ENCODE measurements around the gene DNAJC19.

DNAJC19 gene

DNA sequence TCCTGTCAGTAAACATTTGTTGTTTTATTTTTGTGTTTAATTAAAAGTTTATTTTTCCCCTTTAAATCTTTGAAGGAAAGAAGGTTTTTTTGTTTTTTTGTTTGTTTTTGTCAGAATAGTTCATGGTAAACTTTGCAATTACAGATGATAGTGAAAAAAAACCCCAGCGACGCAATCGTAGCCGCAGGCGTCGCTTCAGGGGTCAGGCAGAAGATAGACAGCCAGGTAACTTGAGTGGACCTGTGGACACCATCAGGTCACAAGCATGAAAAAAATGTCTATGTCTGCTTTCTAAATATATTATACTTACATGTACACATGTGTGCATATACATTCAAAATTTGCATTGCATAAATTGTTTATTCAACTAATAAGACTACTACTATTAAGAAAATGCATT is 18.6 kb downstream of the DNAJC19 start:
- no peak overlapping the region for H3K27ac ChIP-seq (ENCODE audit: low read depth, low read length)
- no peak overlapping the region for H3K9ac ChIP-seq (ENCODE audit: low read depth in 1 of 2, low read length in 2 of 2)
- H3K36me3 ChIP-seq (ENCODE audit: control insufficient read depth in 1 of 2, insufficient read depth in 2 of 2, low read length in 2 of 2): peaks cover 22 to 46% of the 10 kb centered on the region in 2 donors

DNA sequence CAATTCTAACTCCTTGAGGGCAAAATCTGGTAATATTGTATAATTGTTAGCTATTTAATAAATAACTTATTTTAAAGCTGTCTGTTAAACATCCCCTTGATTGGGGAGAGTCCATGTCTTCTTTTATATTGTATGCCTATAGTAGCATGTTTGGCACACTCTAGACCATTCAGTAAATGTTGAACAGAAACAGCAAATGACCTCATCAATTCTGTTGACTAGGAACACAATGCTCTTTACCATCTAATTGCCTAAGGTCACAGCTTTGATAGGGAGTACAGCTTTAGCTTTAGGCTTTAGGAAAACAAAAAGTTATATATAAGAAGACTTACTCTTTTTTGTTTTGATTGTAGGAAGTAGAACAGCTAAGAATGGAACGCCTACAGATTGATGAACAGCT is 27.0 kb downstream of the DNAJC19 start:
- H3K9ac ChIP-seq (ENCODE audit: low read depth in 1 of 2, low read length in 2 of 2): no peak overlapping the region
- H3K27ac ChIP-seq (ENCODE audit: low read depth, low read length): no peak overlapping the region
- no peaks in the 10 kb centered on the region for H3K27me3 ChIP-seq (ENCODE audit: control insufficient read depth in 1 of 2, insufficient read depth in 2 of 2, low read length in 2 of 2)
- H3K4me3 ChIP-seq (ENCODE audit: low read depth in 1 of 2, low read length in 2 of 2): no peak overlapping the region
- no peaks in the 10 kb centered on the region for H3K9me3 ChIP-seq (ENCODE audit: control insufficient read depth in 1 of 2, low read length in 2 of 2)
- H3K4me1 ChIP-seq (ENCODE audit: control insufficient read depth in 1 of 2, insufficient read depth in 2 of 2, low read length in 2 of 2): no peaks in the 10 kb centered on the region
- H3K36me3 ChIP-seq (ENCODE audit: control insufficient read depth in 1 of 2, insufficient read depth in 2 of 2, low read length in 2 of 2): peaks cover 3 to 39% of the 10 kb centered on the region in 2 donors

More for the DNA sequence above, 18.6 kb downstream of the DNAJC19 start:
- Histone ChIP-seq H3K27me3 (ENCODE audit: control insufficient read depth in 1 of 2, insufficient read depth in 2 of 2, low read length in 2 of 2) (no peaks in the 10 kb centered on the region), H3K9me3 (ENCODE audit: control insufficient read depth in 1 of 2, low read length in 2 of 2) (no peaks in the 10 kb centered on the region), H3K4me1 (ENCODE audit: control insufficient read depth in 1 of 2, insufficient read depth in 2 of 2, low read length in 2 of 2) (no peaks in the 10 kb centered on the region), H3K4me3 (ENCODE audit: low read depth in 1 of 2, low read length in 2 of 2) (no peak overlapping the region)

DNA sequence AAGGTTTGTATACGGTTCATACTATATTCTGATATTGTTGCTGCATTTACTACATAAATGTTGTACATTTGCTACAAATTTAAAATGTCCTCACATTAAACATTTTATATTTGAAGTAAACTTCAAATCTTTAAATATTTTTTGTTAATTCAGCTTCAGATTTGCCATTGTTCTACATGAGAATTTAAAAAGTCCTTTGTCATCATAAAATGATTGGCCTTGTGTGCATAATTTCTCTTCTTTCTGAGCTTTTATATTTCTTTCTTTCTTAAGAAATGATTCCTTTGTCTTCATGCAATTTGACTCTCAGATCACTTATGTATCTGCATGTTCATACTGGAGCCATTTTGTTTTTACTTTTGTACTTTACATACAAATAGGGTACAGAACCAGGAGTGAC is 28.0 kb downstream of the DNAJC19 start:
- Histone ChIP-seq H3K9ac (ENCODE audit: low read depth in 1 of 2, low read length in 2 of 2) (no peak overlapping the region), H3K9me3 (ENCODE audit: control insufficient read depth in 1 of 2, low read length in 2 of 2) (no peaks in the 10 kb centered on the region), H3K4me3 (ENCODE audit: low read depth in 1 of 2, low read length in 2 of 2) (no peak overlapping the region), H3K27me3 (ENCODE audit: control insufficient read depth in 1 of 2, insufficient read depth in 2 of 2, low read length in 2 of 2) (no peaks in the 10 kb centered on the region), H3K4me1 (ENCODE audit: control insufficient read depth in 1 of 2, insufficient read depth in 2 of 2, low read length in 2 of 2) (no peaks in the 10 kb centered on the region), H3K36me3 (ENCODE audit: control insufficient read depth in 1 of 2, insufficient read depth in 2 of 2, low read length in 2 of 2) (peaks cover 8 to 41% of the 10 kb centered on the region in 2 donors), H3K27ac (ENCODE audit: low read depth, low read length) (no peak overlapping the region)

DNA sequence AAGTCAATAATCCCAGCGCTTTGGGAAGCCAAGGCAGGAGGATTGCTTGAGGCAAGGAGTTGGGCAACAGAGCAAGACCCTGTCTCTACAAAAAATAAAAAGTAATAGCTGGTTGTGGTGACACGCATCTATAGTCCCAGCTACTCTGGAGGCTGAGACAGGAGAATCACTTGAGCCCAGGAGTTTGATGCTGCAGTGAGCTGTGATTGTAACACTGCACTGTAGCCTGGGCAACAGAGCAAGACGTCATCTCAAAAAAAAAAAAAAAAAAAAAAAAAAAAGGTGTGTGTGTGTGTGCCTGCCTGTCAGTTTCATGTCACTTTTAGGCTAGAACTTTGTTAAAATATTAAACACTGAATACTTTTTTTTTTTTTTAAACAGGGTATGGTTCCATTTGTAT is 28.4 kb downstream of the DNAJC19 start:
- H3K9ac ChIP-seq (ENCODE audit: low read depth in 1 of 2, low read length in 2 of 2): no peak overlapping the region
- no peaks in the 10 kb centered on the region for H3K27me3 ChIP-seq (ENCODE audit: control insufficient read depth in 1 of 2, insufficient read depth in 2 of 2, low read length in 2 of 2)
- no peaks in the 10 kb centered on the region for H3K9me3 ChIP-seq (ENCODE audit: control insufficient read depth in 1 of 2, low read length in 2 of 2)
- no peak overlapping the region for H3K27ac ChIP-seq (ENCODE audit: low read depth, low read length)
- H3K36me3 ChIP-seq (ENCODE audit: control insufficient read depth in 1 of 2, insufficient read depth in 2 of 2, low read length in 2 of 2): peaks cover 13 to 42% of the 10 kb centered on the region in 2 donors
- H3K4me3 ChIP-seq (ENCODE audit: low read depth in 1 of 2, low read length in 2 of 2): no peak overlapping the region
- H3K4me1 ChIP-seq (ENCODE audit: control insufficient read depth in 1 of 2, insufficient read depth in 2 of 2, low read length in 2 of 2): no peaks in the 10 kb centered on the region

DNA sequence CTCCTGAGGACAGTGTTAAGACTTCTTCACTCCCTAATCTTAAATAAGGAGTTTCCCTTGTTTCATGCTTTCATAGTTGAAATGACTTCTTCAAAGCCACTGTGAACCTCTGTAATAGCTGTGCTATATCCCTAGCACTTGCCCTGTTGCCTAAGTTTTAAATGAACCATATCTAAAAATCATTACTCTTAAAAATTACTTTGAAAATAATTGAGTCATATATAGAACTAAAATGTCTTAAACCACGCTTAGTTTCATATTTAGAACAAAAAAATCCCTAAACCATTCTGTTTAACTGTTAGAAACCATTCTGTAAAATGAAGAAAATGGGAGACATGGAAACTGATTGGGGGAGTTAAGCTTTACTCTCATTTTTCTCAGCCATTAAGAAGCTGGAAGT is 29.8 kb downstream of the DNAJC19 start:
- Histone ChIP-seq H3K27ac (ENCODE audit: low read depth, low read length) (no peak overlapping the region), H3K9me3 (ENCODE audit: control insufficient read depth in 1 of 2, low read length in 2 of 2) (no peaks in the 10 kb centered on the region), H3K27me3 (ENCODE audit: control insufficient read depth in 1 of 2, insufficient read depth in 2 of 2, low read length in 2 of 2) (no peaks in the 10 kb centered on the region), H3K36me3 (ENCODE audit: control insufficient read depth in 1 of 2, insufficient read depth in 2 of 2, low read length in 2 of 2) (peaks cover 17 to 49% of the 10 kb centered on the region in 2 donors), H3K4me3 (ENCODE audit: low read depth in 1 of 2, low read length in 2 of 2) (no peak overlapping the region), H3K9ac (ENCODE audit: low read depth in 1 of 2, low read length in 2 of 2) (no peak overlapping the region), H3K4me1 (ENCODE audit: control insufficient read depth in 1 of 2, insufficient read depth in 2 of 2, low read length in 2 of 2) (no peaks in the 10 kb centered on the region)

DNA sequence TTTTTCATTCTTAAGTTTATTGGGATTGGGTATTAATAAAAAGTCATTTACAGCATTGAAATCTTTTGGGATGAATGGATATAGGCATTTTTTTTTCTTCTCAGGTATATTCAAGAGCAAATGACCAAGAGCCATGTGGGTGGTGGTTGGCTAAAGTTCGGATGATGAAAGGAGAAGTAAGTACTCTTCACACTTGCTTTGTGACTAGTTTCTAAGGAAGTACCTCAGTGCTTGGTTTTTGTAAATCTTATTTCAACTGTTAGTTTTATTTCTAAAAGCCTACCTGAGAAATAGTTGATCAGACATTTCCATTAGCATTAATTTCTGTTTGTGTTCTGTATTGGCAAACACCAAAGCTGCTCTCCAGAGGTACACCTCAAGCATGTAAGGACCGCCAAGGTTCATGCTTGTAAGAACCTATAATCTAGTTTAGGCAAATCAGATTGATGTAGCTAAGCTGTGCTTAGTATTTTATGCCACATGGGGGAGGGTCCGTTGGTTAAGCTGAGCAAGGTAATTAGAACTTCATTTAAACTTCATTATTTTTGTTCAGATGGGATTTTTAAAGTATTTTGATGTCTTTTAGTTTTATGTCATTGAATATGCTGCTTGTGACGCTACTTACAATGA is 41.7 kb downstream of the DNAJC19 start:
- peaks cover 17 to 58% of the 10 kb centered on the region in 2 donors for H3K36me3 ChIP-seq (ENCODE audit: control insufficient read depth in 1 of 2, insufficient read depth in 2 of 2, low read length in 2 of 2)
- no peak overlapping the region for H3K9ac ChIP-seq (ENCODE audit: low read depth in 1 of 2, low read length in 2 of 2)
- H3K4me3 ChIP-seq (ENCODE audit: low read depth in 1 of 2, low read length in 2 of 2): no peak overlapping the region
- H3K27me3 ChIP-seq (ENCODE audit: control insufficient read depth in 1 of 2, insufficient read depth in 2 of 2, low read length in 2 of 2): no peaks in the 10 kb centered on the region
- no peaks in the 10 kb centered on the region for H3K4me1 ChIP-seq (ENCODE audit: control insufficient read depth in 1 of 2, insufficient read depth in 2 of 2, low read length in 2 of 2)
- no peaks in the 10 kb centered on the region for H3K9me3 ChIP-seq (ENCODE audit: control insufficient read depth in 1 of 2, low read length in 2 of 2)
- no peak overlapping the region for H3K27ac ChIP-seq (ENCODE audit: low read depth, low read length)

DNA sequence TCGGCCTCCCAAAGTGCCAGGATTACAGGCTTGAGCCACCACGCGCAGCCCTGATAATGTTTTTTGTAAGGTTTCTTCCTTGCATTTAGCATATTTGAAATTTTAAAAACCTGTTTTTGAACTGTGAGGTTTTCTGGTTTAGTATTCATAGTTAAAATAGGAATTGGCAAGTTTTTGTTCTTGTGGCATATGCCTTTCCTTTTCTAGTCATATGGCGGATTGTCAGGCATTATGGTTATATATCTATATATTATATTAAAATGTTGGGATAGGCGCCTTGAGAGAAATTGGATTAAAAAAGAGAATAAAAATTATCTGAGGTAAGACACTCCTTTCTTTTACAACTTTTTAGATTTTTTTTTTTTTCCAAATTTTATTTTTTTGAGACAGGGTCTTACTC is 48.7 kb downstream of the DNAJC19 start:
- H3K4me1 ChIP-seq (ENCODE audit: control insufficient read depth in 1 of 2, insufficient read depth in 2 of 2, low read length in 2 of 2): no peaks in the 10 kb centered on the region
- no peaks in the 10 kb centered on the region for H3K9me3 ChIP-seq (ENCODE audit: control insufficient read depth in 1 of 2, low read length in 2 of 2)
- no peaks in the 10 kb centered on the region for H3K27me3 ChIP-seq (ENCODE audit: control insufficient read depth in 1 of 2, insufficient read depth in 2 of 2, low read length in 2 of 2)
- H3K36me3 ChIP-seq (ENCODE audit: control insufficient read depth in 1 of 2, insufficient read depth in 2 of 2, low read length in 2 of 2): peaks cover 0 to 36% of the 10 kb centered on the region in 2 donors
- no peak overlapping the region for H3K27ac ChIP-seq (ENCODE audit: low read depth, low read length)
- no peak overlapping the region for H3K4me3 ChIP-seq (ENCODE audit: low read depth in 1 of 2, low read length in 2 of 2)
- no peak overlapping the region for H3K9ac ChIP-seq (ENCODE audit: low read depth in 1 of 2, low read length in 2 of 2)

DNA sequence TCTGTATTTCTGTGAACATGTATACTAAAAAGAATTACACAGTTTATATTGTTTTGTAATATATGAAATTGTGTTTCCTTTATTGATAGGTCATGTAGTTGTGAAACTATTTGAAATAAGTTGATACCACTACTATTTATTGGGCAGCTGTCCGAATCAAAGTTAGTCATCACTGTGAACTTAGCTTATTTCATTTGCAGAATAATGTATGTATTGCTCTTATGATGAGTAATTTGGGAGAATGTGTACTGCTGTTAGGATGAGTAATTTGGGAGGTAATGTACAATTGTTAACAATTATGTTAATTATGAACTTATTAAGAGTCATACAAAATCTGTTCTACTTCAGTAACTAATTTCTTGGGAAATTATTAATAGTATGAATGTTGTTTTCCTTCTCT is 54.9 kb downstream of the DNAJC19 start:
- no peak overlapping the region for H3K4me3 ChIP-seq (ENCODE audit: low read depth in 1 of 2, low read length in 2 of 2)
- no peak overlapping the region for H3K27ac ChIP-seq (ENCODE audit: low read depth, low read length)
- H3K9ac ChIP-seq (ENCODE audit: low read depth in 1 of 2, low read length in 2 of 2): no peak overlapping the region
- no peaks in the 10 kb centered on the region for H3K4me1 ChIP-seq (ENCODE audit: control insufficient read depth in 1 of 2, insufficient read depth in 2 of 2, low read length in 2 of 2)
- H3K27me3 ChIP-seq (ENCODE audit: control insufficient read depth in 1 of 2, insufficient read depth in 2 of 2, low read length in 2 of 2): no peaks in the 10 kb centered on the region
- no peaks in the 10 kb centered on the region for H3K9me3 ChIP-seq (ENCODE audit: control insufficient read depth in 1 of 2, low read length in 2 of 2)
- peaks cover 0 to 26% of the 10 kb centered on the region in 2 donors for H3K36me3 ChIP-seq (ENCODE audit: control insufficient read depth in 1 of 2, insufficient read depth in 2 of 2, low read length in 2 of 2)

All from duodenal mucosa (tissue), 2 donors.